ENCODE measurements around the gene PANX2. TPM values are rescaled to one million over a fixed set of nuclear protein-coding genes. Genes with fewer than 3 reads are reported as not detected.
"Not testable (repeated sequence)": the region's sequence is repeated elsewhere in the genome, so short reads cannot be mapped to it uniquely, and the experiment has no call there.

PANX2 gene
- total RNA-seq, 1 donor from 2014 or later: 0.34 TPM

DNA sequence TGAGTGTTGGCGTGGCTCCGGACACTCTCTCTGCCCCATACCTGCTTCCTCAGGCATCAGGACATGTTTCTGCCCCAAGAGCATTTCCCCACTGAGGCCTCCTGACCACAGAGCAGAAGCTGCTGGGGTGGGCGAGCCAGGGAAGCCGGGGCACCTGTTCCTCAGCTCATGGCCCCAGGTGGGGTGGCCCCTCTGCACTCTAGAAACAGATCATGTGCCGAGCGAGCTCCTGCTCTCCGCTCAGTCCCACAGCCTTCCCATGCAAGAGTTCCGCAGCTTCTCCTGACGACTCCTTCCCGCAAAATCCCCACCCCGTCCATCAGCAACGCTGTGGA lies 22.4 kb upstream of the PANX2 start:
- no peak for DNase-seq

DNA sequence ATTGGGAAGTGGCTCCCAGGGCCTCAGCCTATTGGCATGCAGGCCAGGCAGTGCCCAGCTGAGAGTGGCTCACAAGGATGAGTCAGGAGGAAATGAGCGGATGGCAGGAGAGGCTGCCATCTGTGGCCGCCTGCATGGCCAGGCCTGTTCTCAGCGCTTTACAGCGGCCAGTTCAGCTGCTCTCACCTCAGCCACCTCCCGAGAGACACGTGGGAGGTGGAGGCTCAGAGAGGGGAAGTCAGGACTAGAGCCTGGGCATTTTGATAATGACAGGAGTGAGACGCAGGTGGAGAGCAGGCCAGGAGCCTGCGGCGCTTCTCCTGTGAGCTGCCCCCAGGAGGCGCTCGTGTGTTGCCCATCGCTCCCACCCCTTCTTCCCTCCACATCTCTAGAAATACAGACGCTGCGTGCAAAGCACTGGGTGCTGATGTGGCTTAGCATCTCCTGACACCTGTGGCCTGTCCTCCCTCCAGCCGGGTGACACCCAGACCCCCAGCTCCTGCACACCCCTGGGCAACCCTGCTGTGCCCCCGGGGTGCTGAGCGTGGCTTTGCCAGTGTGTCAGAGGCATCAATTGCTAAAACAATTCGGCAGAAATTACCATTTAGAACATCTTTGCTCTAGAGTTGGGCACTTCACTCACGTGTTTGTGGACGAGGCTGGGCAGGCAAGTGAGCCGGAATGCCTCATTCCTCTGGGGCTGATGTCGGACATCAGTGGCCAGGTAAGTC lies 21.4 kb upstream of the PANX2 start:
- DNase-seq: peak; percentile 78

DNA sequence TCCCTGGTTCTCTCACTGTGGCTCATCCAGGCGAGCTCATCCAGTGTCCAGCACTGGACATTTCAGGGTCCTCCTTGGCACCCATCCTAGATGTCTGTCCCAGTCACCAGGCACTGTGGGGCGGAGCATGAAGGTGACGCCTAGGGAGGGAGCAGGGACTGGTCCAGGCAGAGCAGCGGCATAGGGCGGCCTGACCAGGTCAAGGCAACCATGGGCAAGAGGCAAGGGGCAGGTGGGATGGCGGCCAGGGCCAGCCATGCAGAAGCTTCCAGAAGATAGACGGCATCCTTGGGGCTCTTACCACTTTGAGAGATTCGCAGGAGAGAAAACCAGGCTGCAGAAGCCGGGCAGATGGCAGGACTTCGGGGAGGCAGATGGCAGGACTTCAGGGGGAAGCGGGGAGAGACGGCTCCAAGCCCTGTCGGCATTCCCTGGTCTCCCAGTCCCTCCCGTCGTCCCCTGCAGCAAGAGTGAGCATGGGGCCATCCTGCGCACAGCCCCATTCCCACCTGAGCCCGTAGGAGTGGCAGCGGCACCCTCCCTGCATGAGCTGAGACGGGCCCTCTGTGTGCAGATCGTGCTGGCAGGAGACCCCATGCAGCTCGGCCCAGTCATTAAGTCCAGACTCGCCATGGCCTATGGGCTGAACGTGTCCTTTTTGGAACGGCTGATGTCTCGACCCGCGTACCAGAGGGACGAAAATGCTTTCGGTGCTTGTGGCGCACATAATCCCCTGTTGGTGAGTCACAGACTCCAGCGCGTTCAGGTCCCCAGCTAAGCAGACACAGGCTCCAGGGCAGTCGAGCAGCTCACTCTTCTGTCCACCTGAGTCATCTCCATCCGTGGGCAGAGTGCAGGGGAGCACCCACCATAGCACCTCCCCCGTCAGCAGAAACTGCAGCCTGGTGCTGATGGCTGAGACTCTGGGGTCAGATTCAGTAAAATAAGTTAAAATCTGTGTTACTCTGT lies 20.1 kb upstream of the PANX2 start:
- no peak for DNase-seq

DNA sequence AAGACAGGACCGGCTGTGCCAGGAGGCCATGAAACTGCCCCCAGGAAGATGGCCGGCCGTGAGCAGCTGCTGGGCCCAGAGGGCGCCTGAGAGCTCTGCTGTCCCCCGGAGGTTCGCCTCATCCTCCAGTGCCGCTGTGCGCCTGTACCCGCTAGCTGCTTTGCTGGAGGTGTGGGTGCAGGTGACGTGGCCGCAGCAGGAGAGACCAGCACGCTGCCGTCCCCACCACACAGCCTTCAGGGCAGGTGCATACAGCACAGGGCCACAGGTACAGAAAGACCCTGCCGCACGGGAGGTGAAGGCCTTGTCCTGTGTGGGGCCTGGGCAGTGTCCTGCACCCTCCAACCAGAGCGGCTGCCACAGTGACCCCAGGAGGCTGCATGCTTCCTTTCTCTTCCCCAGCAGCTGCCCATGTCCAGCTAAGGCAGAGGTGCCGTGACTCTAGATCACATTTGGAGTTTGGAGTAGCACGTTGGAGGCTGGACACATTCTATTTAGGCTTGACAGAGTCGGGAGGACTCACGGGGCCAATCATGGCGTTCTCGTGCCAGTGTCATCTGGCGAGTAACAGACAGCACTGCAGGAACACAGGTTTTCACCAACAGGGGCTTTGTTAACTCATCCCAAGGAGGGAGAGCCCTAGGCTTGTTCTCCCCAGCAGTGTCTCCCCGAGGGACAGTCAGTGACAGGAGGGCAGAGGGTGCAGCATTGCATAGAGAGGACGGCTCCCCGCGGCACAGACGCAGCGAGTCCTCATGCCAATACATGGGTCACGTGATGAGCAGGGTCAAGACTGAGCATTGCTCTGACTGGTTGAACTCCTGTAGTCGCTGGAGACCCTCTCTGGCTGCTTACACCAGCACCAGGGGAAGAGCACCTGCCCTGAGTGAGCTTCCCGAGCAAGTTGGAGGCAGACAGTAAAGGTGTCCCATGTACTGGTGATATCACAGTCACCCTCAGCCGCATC lies 18.7 kb upstream of the PANX2 start:
- no peak for DNase-seq

DNA sequence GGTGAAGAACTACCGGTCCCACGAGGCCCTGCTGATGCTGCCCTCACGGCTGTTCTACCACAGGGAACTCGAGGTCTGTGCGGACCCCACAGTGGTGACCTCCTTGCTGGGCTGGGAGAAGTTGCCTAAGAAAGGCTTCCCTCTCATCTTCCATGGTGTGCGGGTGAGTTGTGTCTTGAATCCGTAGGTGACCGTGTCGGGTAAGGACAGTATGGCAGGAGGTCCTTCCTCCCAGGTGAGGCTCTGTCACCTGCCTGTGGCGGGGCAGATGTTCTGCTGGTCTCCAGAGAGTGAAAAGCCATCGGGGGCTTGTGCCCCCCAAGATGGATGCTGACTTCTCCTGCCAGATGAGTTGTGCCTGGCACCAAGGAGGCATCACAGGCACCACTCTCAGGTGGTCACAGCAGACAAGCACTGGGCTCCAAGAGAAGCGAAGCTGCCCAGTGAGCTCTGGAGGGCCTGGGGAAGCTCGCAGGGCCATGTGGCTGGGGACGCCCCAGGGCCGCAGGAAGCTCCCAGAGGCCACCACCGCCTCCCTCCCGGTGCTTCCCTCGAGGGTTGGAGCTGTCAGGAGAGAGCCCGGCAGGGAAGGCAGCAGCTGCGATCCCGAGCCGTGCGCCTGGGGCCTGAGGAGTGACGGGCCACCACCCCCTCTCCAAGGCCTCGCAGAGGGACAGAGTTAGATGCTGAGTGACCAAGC lies 17.3 kb upstream of the PANX2 start:
- DNase-seq: no peak

DNA sequence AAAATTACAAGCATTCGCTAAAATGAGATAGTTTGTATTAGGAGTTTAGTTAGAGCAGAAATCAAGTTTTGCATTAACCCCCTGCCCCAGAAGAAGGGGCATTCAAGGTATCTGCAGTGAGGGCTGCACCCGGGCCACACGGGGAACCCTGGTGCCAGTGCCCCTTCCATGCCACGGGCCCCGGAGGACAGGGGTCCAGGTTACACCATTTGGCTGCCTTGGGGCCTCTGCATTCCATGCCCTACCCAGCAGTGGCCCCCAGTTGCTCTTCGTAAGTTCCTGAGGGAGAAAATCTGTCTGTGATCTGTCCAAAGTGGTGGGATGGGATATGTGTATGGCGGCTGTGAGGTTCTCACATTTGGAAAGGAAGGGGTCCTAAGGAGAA lies 16.8 kb upstream of the PANX2 start:
- DNase-seq: no peak

DNA sequence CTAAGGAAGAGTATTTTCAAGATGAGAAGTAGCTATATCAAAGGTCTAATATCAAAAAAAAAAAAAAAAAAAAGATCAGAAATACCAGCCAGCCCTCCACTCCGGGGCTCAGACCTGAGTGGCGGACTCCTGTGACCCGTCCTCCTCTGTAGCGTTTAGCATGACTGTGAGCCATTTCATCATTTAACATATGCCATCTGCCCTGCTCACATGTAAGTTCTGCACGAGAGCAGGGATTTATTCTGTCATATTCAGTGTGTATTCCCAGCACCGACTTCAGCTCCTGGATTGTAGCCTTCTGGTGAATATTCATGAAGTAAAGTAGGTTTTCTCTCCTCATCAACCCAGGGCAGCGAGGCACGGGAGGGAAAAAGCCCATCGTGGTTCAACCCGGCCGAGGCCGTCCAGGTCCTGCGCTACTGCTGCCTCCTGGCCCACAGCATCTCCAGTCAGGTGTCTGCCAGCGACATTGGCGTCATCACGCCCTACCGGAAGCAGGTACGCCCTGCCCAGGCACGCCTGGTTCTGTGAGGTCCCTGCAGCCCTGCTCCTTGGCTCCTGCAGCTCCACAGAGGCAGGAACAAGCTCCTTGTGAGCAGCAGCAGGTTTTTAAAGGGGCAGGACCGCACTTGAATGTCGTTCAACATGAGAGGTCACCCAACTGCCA lies 12.7 kb upstream of the PANX2 start:
- DNase-seq: no peak

DNA sequence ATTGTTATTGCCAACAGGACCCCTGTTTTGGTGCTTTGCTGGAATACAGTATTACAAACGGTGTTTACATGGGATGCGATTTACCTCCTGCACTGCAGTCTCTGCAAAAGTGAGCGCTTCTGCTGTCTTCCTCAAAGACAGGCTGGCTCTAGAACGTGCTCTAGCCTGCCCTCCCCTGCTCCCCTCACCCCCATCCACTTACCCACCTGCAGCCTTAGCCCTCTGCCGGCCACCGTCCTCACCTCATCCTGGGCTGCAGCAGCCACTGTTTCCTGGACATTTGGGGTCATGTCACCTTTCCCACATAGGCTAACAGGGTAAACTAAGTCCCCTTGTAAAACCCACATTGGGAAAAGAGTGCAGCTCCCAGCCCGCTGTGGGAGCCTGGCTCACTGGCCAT lies 9.6 kb upstream of the PANX2 start:
- DNase-seq: no peak

DNA sequence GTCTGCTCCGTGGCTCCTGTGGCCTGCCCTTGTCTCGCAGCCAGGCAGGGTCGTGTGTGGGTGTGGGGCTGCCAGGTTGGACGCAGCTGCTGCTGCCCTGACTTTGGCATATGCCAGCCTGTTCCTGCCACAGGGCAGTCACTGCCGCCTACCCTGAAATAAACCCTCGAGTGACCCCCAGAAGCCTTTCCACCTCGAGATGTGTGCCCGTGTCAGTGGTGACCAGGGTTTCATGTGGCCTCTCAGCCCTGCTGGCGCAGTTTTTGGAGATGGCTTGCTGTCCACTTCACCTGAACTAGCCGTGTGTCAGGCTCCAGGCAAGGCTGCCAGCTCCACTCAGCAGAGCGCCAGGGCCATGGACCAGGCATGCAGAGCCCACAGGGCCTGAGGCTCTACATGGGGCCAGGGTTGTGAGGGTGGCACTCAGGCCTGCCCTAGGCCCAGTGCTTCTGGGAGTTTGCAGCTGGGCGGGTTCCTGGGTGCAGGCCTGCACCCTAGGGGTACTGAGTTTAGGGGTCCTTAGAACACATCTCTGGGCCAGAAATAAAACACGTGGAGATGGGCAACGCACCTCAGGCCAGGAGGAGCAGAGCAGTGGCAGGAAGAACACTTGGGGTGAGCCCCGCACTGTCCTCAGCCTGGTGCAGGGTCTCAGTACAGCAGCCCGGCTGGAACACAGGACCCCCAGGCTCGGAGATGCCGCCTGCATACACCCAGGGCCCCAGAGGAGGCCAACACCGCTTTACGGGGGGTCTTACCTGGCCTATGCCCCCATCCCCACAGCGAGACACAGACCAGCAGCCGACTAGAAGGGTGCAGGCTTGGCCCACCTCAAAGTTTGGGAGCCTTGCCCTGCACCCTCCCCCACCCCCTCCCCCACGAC lies 8.8 kb upstream of the PANX2 start:
- no peak for DNase-seq

DNA sequence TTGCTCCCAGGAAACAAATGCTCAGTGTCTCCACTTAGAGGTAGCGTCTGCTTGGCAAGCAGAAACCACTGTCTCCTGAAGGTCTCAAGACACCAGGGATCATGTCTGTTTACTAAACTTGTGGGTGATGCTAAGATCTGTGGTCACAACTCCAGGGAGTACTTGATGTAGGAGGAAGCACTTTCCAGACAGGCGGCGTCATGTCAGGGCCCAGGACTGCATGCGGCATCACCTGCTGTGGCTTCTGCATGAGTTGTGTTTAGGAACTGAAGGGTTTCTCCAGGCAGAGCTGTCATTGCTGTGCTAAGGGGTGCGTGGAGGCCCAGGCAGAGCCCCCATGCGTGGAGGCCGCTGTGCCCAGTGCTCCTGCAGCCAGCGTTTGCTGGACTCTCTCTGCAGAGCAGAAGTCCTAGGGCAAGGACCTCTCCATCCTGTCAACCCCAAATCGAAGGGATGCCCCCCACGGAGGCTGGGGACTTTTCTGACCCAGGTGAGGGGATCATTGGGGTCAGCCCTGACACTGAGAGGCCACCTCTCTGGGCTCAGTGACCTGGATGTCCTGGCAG lies 8.1 kb upstream of the PANX2 start:
- no peak for DNase-seq

DNA sequence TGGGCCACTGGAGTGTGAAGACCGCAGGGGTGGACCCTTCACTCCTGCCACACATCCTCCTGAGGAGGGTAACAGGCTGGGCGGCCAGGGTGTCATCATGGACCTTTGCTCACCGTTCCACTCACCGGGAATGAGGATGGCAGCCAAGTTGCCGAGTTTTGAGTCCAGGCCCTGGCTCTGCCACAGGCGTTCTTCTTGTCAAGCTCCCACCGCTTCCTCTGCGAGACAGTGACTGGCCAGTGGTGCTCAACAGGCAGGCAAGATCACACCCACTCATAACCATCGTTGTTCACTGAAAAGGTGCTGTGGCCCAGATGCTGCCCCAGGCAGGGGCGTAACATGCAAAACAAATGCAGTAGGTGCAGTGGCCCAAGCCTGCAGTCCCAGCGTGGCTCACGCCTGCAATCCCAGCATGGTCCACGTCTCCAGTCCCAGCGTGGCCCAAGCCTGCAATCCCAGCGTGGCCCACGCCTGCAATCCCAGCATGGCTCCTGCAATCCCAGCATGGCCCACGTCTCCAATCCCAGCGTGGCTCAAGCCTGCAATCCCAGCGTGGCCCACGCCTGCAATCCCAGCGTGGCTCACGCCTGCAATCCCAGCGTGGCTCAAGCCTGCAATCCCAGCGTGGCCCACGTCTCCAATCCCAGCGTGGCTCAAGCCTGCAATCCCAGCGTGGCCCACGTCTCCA lies 5.0 kb upstream of the PANX2 start:
- DNase-seq: no peak

DNA sequence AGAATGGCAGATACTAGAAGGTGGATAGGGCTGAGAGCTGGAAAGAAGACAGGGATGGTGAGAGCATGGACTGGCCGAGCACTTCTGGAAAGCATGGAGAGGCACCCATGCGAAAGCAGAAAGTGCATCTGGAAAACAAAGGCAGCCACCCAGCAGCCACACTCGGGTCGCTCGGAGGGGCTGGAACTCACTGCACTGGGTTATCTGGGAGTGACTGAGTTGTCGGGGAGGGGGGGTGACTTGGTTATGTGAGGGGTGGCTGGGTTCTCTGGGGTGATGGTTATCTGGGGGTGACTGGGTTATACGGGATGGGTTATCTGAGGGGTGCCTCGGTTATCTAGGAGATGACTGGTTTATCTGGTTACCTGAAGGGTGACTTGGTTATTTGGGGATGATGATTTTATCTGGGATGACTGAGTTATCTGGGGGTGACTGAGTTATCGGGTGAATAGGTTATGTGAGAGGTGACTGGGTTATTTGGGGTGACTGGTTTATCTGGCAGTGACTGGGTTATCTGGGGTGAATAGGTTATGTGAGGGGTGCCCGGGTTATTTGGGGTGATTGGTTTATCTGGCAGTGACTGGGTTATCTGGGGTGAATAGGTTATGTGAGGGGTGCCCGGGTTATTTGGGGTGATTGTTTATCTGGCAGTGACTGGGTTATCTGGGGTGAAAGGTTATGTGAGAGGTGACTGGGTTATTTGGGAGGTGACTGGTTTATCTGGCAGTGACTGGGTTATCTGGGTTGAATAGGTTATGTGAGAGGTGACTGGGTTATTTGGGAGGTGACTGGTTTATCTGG lies 2.6 kb upstream of the PANX2 start:
- no peak for DNase-seq

DNA sequence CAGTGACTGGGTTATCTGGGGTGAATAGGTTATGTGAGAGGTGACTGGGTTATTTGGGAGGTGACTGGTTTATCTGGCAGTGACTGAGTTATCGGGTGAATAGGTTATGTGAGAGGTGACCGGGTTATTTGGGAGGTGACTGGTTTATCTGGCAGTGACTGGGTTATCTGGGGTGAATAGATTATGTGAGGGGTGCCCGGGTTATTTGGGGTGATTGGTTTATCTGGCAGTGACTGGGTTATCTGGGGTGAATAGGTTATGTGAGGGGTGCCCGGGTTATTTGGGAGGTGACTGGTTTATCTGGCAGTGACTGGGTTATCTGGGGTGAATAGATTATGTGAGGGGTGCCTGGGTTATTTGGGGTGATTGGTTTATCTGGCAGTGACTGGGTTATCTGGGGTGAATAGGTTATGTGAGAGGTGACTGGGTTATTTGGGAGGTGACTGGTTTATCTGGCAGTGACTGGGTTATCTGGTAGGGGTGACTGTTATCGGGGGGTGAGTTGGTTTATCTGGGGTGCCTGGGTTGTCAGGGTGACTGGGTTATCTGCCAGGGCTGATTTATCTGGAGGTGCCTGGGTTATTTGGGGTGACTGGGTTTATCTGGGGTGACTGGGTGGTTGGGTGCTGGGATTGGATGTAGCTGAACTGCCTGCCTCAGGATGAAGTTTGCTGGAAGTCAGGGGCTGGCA lies 1.9 kb upstream of the PANX2 start:
- DNase-seq: not testable (repeated sequence)

DNA sequence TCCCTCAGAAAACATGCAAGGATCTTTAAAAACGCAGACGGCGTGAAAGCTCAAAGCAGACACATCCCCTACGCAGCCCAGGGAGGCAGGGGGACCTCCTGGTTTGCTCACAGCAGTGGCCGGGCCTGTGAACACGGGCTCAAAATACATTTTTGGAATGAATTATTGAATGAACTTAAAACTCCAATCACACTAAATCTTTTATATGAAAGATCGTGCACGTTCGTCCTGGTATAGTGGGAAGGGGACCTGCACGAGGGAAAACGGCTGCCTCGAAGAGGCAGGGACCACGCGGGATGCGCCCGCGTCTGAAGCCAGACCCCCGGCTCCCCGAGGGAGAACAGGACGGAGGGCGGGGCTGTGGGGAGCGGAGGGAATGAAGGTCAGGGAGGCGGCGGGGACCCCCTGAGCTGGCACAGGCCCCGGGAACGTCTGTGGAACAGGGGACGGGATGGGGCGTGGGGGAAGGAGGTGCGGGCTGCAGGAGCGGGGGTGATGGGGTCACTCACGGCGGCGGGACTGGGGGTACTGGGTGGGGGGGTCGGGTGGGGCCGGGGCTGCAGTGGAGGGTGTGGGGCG lies 1.3 kb upstream of the PANX2 start:
- DNase-seq: no peak

DNA sequence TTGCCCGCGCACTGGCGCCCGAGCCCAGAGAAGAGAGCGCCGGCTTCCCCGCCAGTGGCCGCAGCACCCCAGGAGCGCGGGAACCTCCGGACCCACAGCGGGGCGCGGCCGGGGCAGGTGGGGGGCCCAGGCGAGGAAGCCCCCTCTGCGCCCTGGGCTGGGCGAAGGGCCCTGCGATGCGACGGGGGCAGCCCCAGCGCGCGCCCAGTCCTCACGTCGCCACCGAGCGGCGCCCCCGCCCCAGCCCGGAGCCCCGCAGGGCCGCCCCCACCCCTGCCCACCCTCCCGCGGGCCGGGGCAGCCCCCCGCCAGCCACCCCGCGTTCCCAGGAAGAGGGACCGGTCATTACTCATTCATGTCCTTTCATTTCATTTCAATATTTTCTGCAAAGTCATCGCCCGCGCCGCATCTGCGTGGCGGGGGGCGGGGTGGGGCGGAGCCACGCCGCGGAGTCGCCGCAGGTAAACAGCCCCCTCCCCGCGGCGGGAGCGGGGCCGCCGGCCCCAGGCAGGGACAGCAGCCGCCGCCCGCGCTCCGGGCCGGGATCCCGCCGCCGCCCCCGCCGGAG lies 673 bp upstream of the PANX2 start:
- DNase-seq: no peak

DNA sequence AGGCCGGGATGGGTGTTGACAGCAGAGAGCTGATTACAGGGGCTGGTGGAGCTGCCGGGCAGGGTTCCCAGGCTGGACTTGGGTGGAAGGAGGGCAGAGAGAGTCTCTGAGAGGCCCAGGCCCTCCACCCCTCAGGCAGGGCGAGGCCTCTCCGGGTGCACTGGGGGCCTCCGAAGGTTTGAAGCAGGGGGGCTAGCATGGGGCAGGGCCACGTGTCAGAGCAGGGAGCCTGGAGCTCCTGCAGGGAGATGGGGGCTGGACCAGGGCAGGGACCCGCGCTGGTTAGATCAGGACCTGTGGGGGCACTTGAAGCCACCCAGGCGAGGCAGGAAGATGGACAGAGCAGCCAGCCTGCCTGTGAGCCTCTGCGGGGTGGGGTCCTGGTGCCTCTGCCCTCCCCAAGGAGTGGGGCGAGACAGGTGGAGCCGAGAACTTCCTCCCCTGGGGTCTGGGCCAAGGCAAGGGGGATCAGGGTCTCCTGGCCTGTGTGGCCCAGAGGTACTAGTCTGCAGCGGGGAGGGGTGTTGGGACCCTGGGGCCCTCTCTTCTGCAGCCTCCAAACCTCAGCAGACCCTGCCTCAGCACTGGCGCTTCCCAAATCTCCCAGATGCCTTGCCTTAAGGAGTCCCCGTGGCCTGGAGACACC lies 911 bp downstream of the PANX2 start:
- DNase-seq: no peak

DNA sequence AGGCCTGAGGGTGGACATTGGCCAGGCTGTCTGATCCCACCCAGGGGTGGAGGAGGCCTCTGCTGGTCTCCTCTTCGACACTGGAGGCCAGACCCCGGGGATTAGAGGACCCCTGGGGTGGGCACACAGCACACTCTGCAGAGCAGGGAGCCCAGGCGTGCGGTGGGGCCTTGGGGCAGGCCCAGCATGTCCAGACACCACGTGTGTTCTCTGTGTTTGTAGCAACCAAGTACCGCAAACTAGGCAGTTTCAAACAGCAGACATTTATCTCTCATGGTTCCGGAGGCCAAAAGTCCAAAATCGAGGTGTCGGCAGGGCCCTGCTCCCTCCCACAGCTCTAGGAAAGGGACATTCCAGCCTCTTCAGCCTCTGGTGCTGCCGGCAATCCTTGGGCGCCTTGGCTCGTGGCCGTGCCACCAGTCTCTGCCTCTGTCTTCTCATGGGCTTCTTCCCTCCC lies 1.5 kb downstream of the PANX2 start:
- no peak for DNase-seq
